ENCODE results near the gene IST1.

IST1 gene

GRCh38 chr16:71965223-71965622 is 69.9 kb downstream of the IST1 start:
- DNase-seq (ENCODE audit: low spot score), result no peak

GRCh38 chr16:71966932-71967331 is 71.6 kb downstream of the IST1 start:
- DNase-seq (ENCODE audit: low spot score), result no peak

GRCh38 chr16:71969353-71969752 is 74.0 kb downstream of the IST1 start:
- DNase-seq (ENCODE audit: low spot score), result no peak

GRCh38 chr16:71971571-71971970 is 76.2 kb downstream of the IST1 start:
- no peak for DNase-seq (ENCODE audit: low spot score)

GRCh38 chr16:71972356-71972755 is 77.0 kb downstream of the IST1 start:
- DNase-seq (ENCODE audit: low spot score), result no peak

- no peak for DNase-seq (ENCODE audit: low spot score)
These were observed 77.7 kb downstream of the IST1 start for GRCh38 chr16:71973001-71973400.

GRCh38 chr16:71974068-71974818 is 78.9 kb downstream of the IST1 start:
- DNase-seq (ENCODE audit: low spot score), result no peak
